Right ventricle myocardium inferior (tissue), 1 donor: ENCODE measurements around the gene FAM234A. TPM values are rescaled to one million over a fixed set of nuclear protein-coding genes. Genes with fewer than 3 reads are reported as not detected.

Source experiments
- ATAC-seq: fragments of 200-7000 bp; cut with Tn5 transposase; one replicate; pipeline ENCODE4 v1.9.1; 2020; ENCODE audit warnings: mild to moderate bottlenecking, moderate library complexity
- DNase-seq: peaks from one replicate; pipeline ENCODE4 v3.0.0; 2021; ENCODE audit errors: missing footprints
- intact Hi-C: fragments of 100-400 bp; cut with DNase I; formaldehyde crosslinking; loops from one replicate; pipeline ENCODE4 v1.11.0; 2022
- total RNA-seq: library from RNA; stranded (reverse); fragmentation: NEBNext Ultra II Directional; extraction: Animal tissue kit (Norgen Biotek cat#: 25700); gene quantifications from one replicate; pipeline ENCODE4 v1.2.1, GENCODE V29; 2021
- donor health status: DM: no; HTN: yes; CAD: no; lungs with severe emphysema.

FAM234A gene
- total RNA-seq, 1 donor from 2014 or later: 144 TPM

GRCh38 chr16:311725-312124 is 77.1 kb downstream of the FAM234A start:
- DNase-seq (peak; percentile 35), ATAC-seq (no peak)
- intact Hi-C loops: no loop called here

GRCh38 chr16:314351-314750 is 79.7 kb downstream of the FAM234A start:
- intact Hi-C loops: no loop called here
- ATAC-seq (no peak), DNase-seq (no peak)

GRCh38 chr16:314795-315299 is 80.2 kb downstream of the FAM234A start:
- no peak for DNase-seq
- ATAC-seq: no peak
- intact Hi-C loops: no loop called here

Other genes with a start within 250 kb of the FAM234A start
- gene POLR3K, start 181.2 kb upstream of the FAM234A start, total RNA-seq: 11.3 TPM
- gene SNRNP25, start 181.0 kb upstream of the FAM234A start, total RNA-seq: 80.7 TPM
- gene RHBDF1, start 162.2 kb upstream of the FAM234A start, total RNA-seq: 24.5 TPM
- gene MPG, start 156.6 kb upstream of the FAM234A start, total RNA-seq: 37.2 TPM
- gene NPRL3, start 96.1 kb upstream of the FAM234A start, total RNA-seq: 18.5 TPM
- not detected for gene HBZ, start 82.2 kb upstream of the FAM234A start, total RNA-seq
- not detected for gene HBM, start 68.8 kb upstream of the FAM234A start, total RNA-seq
- 86.1 TPM for gene HBA2, start 61.9 kb upstream of the FAM234A start, total RNA-seq
- 91.7 TPM for gene HBA1, start 58.1 kb upstream of the FAM234A start, total RNA-seq
- gene HBQ1, start 54.4 kb upstream of the FAM234A start, total RNA-seq: not detected
- 23.5 TPM for gene LUC7L, start 5.4 kb upstream of the FAM234A start, total RNA-seq
- 15.4 TPM for gene RGS11, start 41.1 kb downstream of the FAM234A start, total RNA-seq
- 9.3 TPM for gene ARHGDIG, start 45.8 kb downstream of the FAM234A start, total RNA-seq
- gene PDIA2, start 48.3 kb downstream of the FAM234A start, total RNA-seq: 1.6 TPM
- gene AXIN1, start 117.9 kb downstream of the FAM234A start, total RNA-seq: 12.8 TPM
- 83.1 TPM for gene MRPL28, start 135.7 kb downstream of the FAM234A start, total RNA-seq
- gene PGAP6, start 147.2 kb downstream of the FAM234A start, total RNA-seq: 32.1 TPM
- 91.3 TPM for gene NME4, start 162.4 kb downstream of the FAM234A start, total RNA-seq
- gene DECR2, start 167.1 kb downstream of the FAM234A start, total RNA-seq: 10.6 TPM
- gene RAB11FIP3, start 190.8 kb downstream of the FAM234A start, total RNA-seq: 23.3 TPM